Muscle layer of duodenum (tissue), 2 donors: ENCODE data around the gene DUXA.

ENCODE experiments used
- H3K27ac ChIP-seq: one replicate; pipeline ENCODE4 v1.7.0; 2013; ENCODE audit warnings: mild to moderate bottlenecking, low read length
- H3K27me3 ChIP-seq: one replicate; pipeline ENCODE4 v1.7.0; 2013; ENCODE audit warnings: low read depth, mild to moderate bottlenecking, control low read depth, low read length
- H3K36me3 ChIP-seq, 2 donors: one replicate each; pipeline ENCODE4 v1.7.0; 2013; ENCODE audit warnings: low read length in 2 of 2, control low read depth in 1 of 2, mild to moderate bottlenecking in 1 of 2; ENCODE audit not compliant: insufficient read depth in 2 of 2, control insufficient read depth in 1 of 2
- H3K4me1 ChIP-seq, 2 donors: one replicate each; pipeline ENCODE4 v1.7.0; 2013; ENCODE audit warnings: low read length in 2 of 2, mild to moderate bottlenecking in 2 of 2, control low read depth in 1 of 2, moderate library complexity in 1 of 2; ENCODE audit not compliant: insufficient read depth in 2 of 2, control insufficient read depth in 1 of 2
- H3K4me3 ChIP-seq, 2 donors: one replicate each; pipeline ENCODE4 v1.7.0; 2013; ENCODE audit warnings: low read length in 2 of 2, low read depth in 1 of 2, mild to moderate bottlenecking in 1 of 2
- H3K9me3 ChIP-seq, 2 donors: one replicate each; pipeline ENCODE4 v1.7.0; 2013; ENCODE audit warnings: low read length in 2 of 2, control low read depth in 1 of 2, mild to moderate bottlenecking in 1 of 2; ENCODE audit not compliant: control insufficient read depth in 1 of 2
- donor health status: healthy.

The DUXA gene

GRCh38 chr19:57105976-57106721, 61.1 kb downstream of the DUXA start:
- H3K27ac ChIP-seq, result no peak overlapping the region
- H3K4me1 ChIP-seq, result peaks cover 0 to 16% of the 10 kb centered on the region in 2 donors
- H3K36me3 ChIP-seq, result no peaks in the 10 kb centered on the region
- no peaks in the 10 kb centered on the region for H3K27me3 ChIP-seq
- H3K9me3 ChIP-seq, result peaks cover 3 to 6% of the 10 kb centered on the region in 2 donors
- H3K4me3 ChIP-seq, result no peak overlapping the region
